BLaER1 (cell line): ENCODE data around the gene PCCA.

ENCODE experiments used
- H3K27ac ChIP-seq: shearing (Covaris generic); formaldehyde crosslinking; 2 replicates; pipeline ENCODE4 v1.8.1; 2022
- H3K27me3 ChIP-seq: shearing (Covaris generic); formaldehyde crosslinking; 2 replicates; pipeline ENCODE4 v1.8.1; 2022
- H3K36me3 ChIP-seq: shearing (Covaris generic); formaldehyde crosslinking; 2 replicates; pipeline ENCODE4 v1.8.1; 2022
- H3K4me1 ChIP-seq: shearing (Covaris generic); formaldehyde crosslinking; 2 replicates; pipeline ENCODE4 v1.8.1; 2022
- H3K4me2 ChIP-seq: shearing (Covaris generic); formaldehyde crosslinking; 2 replicates; pipeline ENCODE4 v1.8.1; 2022
- H3K4me3 ChIP-seq: shearing (Covaris generic); formaldehyde crosslinking; 2 replicates; pipeline ENCODE4 v1.8.1; 2022
- H3K9ac ChIP-seq: shearing (Covaris generic); formaldehyde crosslinking; 2 replicates; pipeline ENCODE4 v1.8.1; 2022
- H3K9me3 ChIP-seq: shearing (Covaris generic); formaldehyde crosslinking; 2 replicates; pipeline ENCODE4 v1.8.1; 2022
- H4K20me1 ChIP-seq: shearing (Covaris generic); formaldehyde crosslinking; 2 replicates; pipeline ENCODE4 v1.8.1; 2022
- Cebpa-rat ChIP-seq: shearing (Covaris generic); IDR thresholded peaks from 2 replicates; pipeline ENCODE4 v1.8.1; 2022

PCCA gene

DNA sequence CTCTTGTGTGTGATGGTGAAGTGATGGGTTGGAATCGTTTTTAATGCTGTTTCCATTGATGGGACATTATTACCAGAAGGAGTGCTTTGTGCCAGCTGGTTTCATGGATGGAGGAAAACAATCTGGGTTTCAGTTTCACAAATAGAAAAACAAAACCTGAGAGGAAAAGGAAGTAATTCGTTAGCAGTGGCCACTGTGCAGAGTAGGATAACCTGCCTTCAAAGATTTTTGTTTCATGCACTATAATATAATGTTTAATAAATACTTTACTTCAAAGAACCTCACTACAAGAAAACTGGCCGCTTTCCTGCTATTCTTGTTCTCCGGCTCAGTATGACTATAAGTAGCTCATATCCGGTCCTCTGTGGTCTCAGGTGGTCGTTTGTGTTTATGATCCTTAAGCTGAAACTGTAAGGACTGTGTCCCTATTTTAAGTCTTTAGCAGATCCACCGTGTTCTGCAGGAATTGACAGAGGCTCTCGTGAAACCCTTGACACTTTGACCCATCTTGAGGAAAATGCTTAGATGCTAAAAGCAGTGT lies 395.0 kb downstream of the PCCA start:
- Histone ChIP-seq H3K4me1 (peaks cover 55% of the 10 kb centered on the region), H3K36me3 (no peaks in the 10 kb centered on the region), H3K4me2 (peak overlapping the region; percentile 78), H3K27ac (peak overlapping the region; percentile 51; the same call in 1 of the 2 replicates), H4K20me1 (no peaks in the 10 kb centered on the region), H3K27me3 (no peaks in the 10 kb centered on the region), H3K9ac (no peak overlapping the region; the same call in 1 of the 2 replicates), H3K9me3 (no peaks in the 10 kb centered on the region), H3K4me3 (peak overlapping the region; percentile 29; the same call in 1 of the 2 replicates)
- TF ChIP-seq Cebpa-rat = no peak

DNA sequence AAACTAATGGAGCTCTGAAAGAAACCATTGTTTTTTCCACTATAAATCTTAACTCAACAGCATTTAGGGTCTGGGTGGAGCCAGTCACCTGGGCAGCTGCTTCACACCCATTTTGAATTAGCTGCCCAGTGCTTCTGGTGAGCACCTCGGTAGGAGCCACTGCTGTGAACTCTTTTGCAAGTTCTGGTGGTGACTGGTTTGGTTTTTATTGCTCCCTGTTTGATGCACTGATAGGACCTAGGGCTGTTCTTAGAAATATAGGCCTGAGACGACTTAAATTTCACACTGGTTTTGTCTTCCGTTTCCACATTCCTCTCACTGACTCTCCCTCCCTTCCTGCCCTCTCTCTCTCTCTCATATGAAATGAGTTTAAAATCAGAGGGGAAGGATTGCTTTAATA lies 395.8 kb downstream of the PCCA start:
- H3K4me3 ChIP-seq = no peak overlapping the region
- H3K36me3 ChIP-seq = no peaks in the 10 kb centered on the region
- H3K9ac ChIP-seq = no peak overlapping the region
- H3K9me3 ChIP-seq = no peaks in the 10 kb centered on the region
- H3K27ac ChIP-seq = peak overlapping the region; percentile 51
- no peak for TF ChIP-seq Cebpa-rat
- H3K4me2 ChIP-seq = peak overlapping the region; percentile 78
- no peaks in the 10 kb centered on the region for H3K27me3 ChIP-seq
- H3K4me1 ChIP-seq = peaks cover 53% of the 10 kb centered on the region
- H4K20me1 ChIP-seq = no peaks in the 10 kb centered on the region

DNA sequence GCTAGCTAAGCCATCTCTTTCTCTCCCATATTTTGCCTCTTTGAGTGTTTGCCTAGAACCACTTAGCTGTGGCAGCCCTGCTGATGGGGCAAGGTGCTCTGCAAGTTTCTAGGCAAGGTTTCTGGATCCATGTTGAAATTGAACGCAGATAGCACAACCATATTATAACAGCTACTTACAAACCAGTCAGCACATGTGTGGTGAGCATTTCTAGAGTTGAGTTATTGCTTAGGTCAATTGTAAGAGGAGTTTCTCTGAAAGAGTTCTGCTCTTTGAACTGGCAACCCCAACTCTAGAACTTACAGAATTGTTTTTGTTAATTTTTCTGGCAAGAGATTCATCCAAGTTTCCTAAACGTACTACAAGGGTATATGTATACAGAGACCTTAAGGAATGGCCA lies 396.4 kb downstream of the PCCA start:
- no peaks in the 10 kb centered on the region for H3K27me3 ChIP-seq
- no peaks in the 10 kb centered on the region for H4K20me1 ChIP-seq
- no peak overlapping the region for H3K4me3 ChIP-seq

DNA sequence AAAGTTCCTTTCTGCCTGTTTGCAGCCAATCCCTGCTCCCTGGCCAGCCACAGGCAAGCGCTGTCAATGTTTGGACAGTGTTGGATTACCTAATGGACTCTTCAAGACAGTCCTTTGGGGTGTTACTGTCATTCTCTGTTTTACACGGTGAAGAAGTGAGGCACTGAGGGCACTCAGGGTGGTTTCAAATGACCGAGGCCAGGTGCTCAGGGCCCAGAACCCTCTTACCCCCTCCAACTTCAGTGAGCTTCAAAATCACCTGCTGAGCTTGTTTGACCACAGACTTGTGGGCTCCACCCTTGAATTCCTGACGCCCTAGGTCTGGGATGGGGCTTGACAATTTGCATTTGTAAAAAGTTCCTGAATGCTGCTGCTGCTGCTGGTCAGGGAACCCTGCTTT lies 401.8 kb downstream of the PCCA start:
- no peaks in the 10 kb centered on the region for H3K4me1 ChIP-seq

More for the DNA sequence above, 396.4 kb downstream of the PCCA start:
- Histone ChIP-seq H3K36me3 (no peaks in the 10 kb centered on the region), H3K27ac (peak overlapping the region; percentile 51; the same call in 1 of the 2 replicates), H3K9ac (no peak overlapping the region), H3K9me3 (no peaks in the 10 kb centered on the region), H3K4me1 (peaks cover 48% of the 10 kb centered on the region), H3K4me2 (peak overlapping the region; percentile 78)
- no peak for TF ChIP-seq Cebpa-rat

DNA sequence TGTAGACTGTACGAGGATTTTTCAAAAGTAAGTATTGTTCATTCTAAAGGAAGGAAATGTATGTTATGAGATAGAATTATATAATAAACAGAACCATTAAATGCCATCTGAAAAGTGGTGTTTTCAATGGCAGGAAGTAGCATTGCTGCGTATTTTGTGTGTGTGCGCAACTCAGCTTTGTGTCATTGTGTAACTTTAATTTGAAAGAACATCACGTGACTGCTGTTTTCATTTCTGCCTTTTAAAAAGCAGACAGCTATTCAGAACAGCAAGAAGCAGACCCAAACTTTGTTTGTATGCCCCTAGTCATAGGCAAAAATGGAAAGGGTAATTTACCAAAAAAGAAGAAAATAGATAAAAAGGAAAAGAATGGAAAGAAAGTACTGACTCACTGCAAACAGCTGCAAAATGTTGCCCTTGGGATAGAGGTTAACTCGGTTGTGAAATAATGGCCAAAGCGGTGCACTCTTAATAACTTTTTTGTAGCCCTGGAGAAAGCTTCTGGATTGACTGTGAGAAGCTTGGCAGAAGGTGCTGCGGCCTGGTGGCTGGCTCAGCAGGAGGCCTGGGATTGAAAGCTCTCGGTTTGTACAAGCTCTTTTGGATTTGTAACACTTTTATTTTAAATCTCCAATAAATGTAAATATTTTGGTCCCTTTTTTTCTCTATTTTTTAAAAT lies 402.4 kb downstream of the PCCA start:
- Histone ChIP-seq H3K36me3 (no peaks in the 10 kb centered on the region), H3K4me1 (no peaks in the 10 kb centered on the region), H3K4me2 (no peak overlapping the region), H3K9ac (no peak overlapping the region), H4K20me1 (no peaks in the 10 kb centered on the region), H3K27me3 (no peaks in the 10 kb centered on the region), H3K27ac (no peak overlapping the region), H3K9me3 (no peaks in the 10 kb centered on the region), H3K4me3 (no peak overlapping the region)
- no peak for TF ChIP-seq Cebpa-rat

More for the DNA sequence above, 401.8 kb downstream of the PCCA start:
- H3K27ac ChIP-seq = no peak overlapping the region
- no peaks in the 10 kb centered on the region for H3K27me3 ChIP-seq
- no peak for TF ChIP-seq Cebpa-rat
- no peaks in the 10 kb centered on the region for H3K9me3 ChIP-seq
- no peak overlapping the region for H3K9ac ChIP-seq
- H3K4me3 ChIP-seq = no peak overlapping the region
- no peaks in the 10 kb centered on the region for H4K20me1 ChIP-seq
- no peak overlapping the region for H3K4me2 ChIP-seq
- no peaks in the 10 kb centered on the region for H3K36me3 ChIP-seq

DNA sequence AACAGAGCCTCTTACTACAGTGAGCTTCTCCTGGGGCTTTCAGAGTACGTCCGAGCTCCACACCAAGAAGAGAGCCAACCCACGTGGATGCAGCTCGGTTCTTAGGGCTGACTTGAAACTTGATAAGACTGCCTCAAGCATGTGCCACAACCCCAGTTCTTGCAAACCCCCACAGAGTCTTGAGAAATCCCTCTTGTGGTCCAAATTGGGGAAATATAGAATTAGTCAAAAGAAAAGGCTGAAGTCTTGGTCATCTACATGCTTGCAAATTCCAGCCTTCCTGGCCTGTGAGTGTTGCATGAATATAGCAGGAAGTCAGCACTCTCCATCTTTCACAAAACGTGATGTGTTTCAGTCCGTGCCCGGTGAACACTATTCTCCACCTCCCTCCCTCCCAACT lies 404.5 kb downstream of the PCCA start:
- Histone ChIP-seq H3K4me1 (no peaks in the 10 kb centered on the region), H3K27ac (no peak overlapping the region), H3K9ac (no peak overlapping the region), H4K20me1 (no peaks in the 10 kb centered on the region), H3K4me3 (no peak overlapping the region), H3K4me2 (no peak overlapping the region), H3K36me3 (no peaks in the 10 kb centered on the region), H3K27me3 (no peaks in the 10 kb centered on the region), H3K9me3 (no peaks in the 10 kb centered on the region)
- no peak for TF ChIP-seq Cebpa-rat

DNA sequence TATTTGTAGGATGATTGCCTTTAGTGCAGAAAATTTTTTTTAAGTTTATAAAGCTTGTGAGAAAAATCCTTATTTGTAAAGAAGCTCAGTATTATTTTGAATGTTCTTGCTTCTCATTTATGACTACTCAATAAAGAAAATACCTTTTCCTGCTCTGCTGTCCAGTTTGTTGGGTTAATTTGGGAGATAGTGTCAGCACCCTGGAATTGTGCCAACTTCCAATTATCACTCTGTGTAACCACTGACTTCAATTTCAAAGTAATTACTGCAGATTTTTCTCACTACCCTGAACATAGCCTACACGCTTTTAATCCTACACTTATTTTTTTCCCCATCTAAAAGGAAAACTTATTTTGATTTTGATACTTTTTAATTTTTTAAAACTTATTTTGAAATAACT lies 406.6 kb downstream of the PCCA start:
- Histone ChIP-seq H3K27ac (no peak overlapping the region), H3K9ac (no peak overlapping the region), H3K27me3 (no peaks in the 10 kb centered on the region), H4K20me1 (no peaks in the 10 kb centered on the region), H3K4me1 (no peaks in the 10 kb centered on the region), H3K9me3 (no peaks in the 10 kb centered on the region), H3K4me2 (no peak overlapping the region), H3K4me3 (no peak overlapping the region), H3K36me3 (no peaks in the 10 kb centered on the region)
- no peak for TF ChIP-seq Cebpa-rat

DNA sequence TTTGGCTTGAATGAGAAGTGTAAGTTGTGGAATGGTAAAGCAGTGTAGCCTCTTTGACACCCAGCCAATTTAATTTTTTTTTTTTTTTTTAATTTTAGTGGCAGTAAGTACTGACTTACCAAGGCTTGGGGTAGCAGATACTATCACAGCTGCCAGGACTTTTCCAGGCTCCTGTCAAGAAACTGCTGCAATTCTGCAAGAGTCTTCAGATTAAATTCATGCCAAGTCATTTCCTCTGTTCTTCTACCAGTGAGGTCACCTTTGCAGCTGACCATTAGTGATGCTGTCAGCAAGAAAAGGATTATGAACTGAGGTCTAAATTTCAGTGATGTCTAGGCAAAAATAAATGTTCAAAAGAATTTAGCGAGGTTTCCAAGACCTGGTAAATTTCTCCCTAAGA lies 408.5 kb downstream of the PCCA start:
- no peak overlapping the region for H3K9ac ChIP-seq
- no peaks in the 10 kb centered on the region for H3K27me3 ChIP-seq
- H4K20me1 ChIP-seq = no peaks in the 10 kb centered on the region
- no peak overlapping the region for H3K4me3 ChIP-seq
- no peak overlapping the region for H3K27ac ChIP-seq
- no peaks in the 10 kb centered on the region for H3K36me3 ChIP-seq
- no peaks in the 10 kb centered on the region for H3K4me1 ChIP-seq
- H3K9me3 ChIP-seq = no peaks in the 10 kb centered on the region
- TF ChIP-seq Cebpa-rat = no peak
- no peak overlapping the region for H3K4me2 ChIP-seq

DNA sequence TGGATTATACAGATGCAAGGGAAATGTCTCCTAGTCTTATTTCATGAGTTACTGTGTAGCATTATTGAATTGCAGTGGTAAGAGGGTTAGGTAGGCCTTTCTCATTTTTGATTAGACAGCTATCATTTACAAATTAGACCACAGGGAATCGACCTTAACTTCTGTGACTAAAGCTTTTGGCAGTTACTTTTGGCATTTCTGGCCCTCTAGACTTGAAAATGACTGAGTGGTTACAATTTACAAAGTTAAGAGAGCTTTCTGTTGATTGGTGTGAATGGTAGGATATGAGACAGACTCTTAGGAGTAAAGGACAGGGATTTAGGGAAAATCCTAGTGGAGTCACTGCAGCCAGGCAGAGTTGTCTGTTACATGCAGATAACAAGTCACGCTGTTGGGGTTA lies 413.6 kb downstream of the PCCA start:
- Histone ChIP-seq H3K27ac (no peak overlapping the region), H3K36me3 (no peaks in the 10 kb centered on the region), H3K27me3 (no peaks in the 10 kb centered on the region), H3K9ac (no peak overlapping the region), H3K4me3 (no peak overlapping the region), H3K9me3 (no peaks in the 10 kb centered on the region), H3K4me1 (no peaks in the 10 kb centered on the region), H4K20me1 (no peaks in the 10 kb centered on the region), H3K4me2 (no peak overlapping the region)
- TF ChIP-seq Cebpa-rat = no peak

DNA sequence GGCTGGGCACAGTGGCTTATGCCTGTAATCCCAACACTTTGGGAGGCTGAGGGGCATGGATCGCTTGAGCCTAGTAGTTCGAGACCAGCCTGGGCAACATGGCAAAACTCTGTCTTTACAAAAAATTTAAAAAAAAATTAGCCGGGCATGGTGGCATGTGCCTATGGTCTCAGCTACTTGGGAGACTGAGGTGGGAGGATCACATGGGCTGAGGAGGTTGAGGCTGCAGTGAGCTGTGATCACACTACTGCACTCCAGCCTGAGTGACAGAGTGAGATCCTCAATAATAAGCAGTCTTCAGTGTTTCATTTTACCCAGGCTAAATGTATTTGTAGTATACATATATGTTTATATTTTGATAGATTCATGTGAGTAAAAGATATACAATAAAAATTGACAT lies 414.7 kb downstream of the PCCA start:
- no peak overlapping the region for H3K27ac ChIP-seq
- H3K27me3 ChIP-seq = no peaks in the 10 kb centered on the region
- no peaks in the 10 kb centered on the region for H3K4me1 ChIP-seq
- H3K4me3 ChIP-seq = no peak overlapping the region
- H3K9me3 ChIP-seq = no peaks in the 10 kb centered on the region
- no peak overlapping the region for H3K9ac ChIP-seq
- H4K20me1 ChIP-seq = no peaks in the 10 kb centered on the region
- no peak for TF ChIP-seq Cebpa-rat
- no peak overlapping the region for H3K4me2 ChIP-seq
- H3K36me3 ChIP-seq = no peaks in the 10 kb centered on the region
